LNCaP clone FGC (cell line): ENCODE measurements around the gene TTC9.
"Not testable (repeated sequence)": the region's sequence is repeated elsewhere in the genome, so short reads cannot be mapped to it uniquely, and the experiment has no call there.

Source experiments
- DNase-seq: peaks from one replicate; pipeline ENCODE4 v3.0.0-alpha.2; 2011; ENCODE audit warnings: low read depth
- H3K4me3 ChIP-seq: 2 replicates; pipeline ENCODE4 v1.5.1; 2011; ENCODE audit warnings: mild to moderate bottlenecking, low read depth, low read length, control low read depth
- TF ChIP-seq, protein P1 (sequence below): IDR thresholded peaks from 2 replicates; pipeline ENCODE4 v1.5.1; 2012; ENCODE audit warnings: mild to moderate bottlenecking; ENCODE audit not compliant: control insufficient read depth, insufficient read depth; ENCODE audit errors: extremely low read depth

The TTC9 gene

DNA sequence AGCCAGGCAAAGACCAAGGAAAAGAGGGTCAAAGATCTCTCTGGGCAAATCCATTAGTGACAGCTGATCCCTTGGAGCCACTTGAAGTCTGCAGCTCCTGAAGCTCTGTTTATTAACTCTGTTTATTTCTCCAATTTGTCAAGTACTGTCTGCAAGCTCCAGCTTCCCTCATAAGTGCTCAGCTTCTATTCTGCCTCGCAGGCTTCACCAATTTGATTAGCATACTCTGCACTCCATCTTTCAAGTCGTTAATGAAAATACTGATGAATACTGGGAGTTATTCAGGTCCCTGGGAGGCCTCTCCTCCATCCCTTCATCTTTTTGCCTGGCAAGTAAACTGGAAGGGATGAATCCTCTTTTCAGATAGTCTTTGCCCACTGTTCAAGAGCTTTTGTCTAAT is 54.3 kb downstream of the TTC9 start:
- DNase-seq, result no peak
- no peak overlapping the region for H3K4me3 ChIP-seq
- TF ChIP-seq, protein P1, sequence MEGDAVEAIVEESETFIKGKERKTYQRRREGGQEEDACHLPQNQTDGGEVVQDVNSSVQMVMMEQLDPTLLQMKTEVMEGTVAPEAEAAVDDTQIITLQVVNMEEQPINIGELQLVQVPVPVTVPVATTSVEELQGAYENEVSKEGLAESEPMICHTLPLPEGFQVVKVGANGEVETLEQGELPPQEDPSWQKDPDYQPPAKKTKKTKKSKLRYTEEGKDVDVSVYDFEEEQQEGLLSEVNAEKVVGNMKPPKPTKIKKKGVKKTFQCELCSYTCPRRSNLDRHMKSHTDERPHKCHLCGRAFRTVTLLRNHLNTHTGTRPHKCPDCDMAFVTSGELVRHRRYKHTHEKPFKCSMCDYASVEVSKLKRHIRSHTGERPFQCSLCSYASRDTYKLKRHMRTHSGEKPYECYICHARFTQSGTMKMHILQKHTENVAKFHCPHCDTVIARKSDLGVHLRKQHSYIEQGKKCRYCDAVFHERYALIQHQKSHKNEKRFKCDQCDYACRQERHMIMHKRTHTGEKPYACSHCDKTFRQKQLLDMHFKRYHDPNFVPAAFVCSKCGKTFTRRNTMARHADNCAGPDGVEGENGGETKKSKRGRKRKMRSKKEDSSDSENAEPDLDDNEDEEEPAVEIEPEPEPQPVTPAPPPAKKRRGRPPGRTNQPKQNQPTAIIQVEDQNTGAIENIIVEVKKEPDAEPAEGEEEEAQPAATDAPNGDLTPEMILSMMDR, result no peak

DNA sequence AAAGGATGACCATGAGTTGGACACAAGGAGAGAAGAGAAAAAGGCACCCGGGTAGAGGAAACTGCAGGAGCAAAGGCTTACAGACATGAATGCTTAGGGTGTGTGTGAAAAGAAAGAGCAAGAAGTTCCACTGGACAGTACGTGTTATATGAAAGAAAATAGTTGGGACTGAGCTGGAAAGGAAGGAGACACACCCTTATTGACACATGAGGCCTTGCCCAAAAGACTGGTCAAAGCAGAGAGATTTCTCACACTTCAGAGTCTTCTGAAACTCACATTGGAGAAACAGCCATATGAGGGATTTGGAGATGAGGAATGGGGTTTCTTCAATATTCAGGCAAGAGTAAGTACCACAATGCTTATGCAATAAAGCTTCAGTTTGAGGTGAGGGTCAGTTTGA is 56.0 kb downstream of the TTC9 start:
- TF ChIP-seq, protein P1, result no peak

GRCh38 chr14:70698288-70698687 is 56.6 kb downstream of the TTC9 start:
- no peak for DNase-seq
- TF ChIP-seq, protein P1, result no peak
- no peak overlapping the region for H3K4me3 ChIP-seq

More for the DNA sequence above, 56.0 kb downstream of the TTC9 start:
- no peak overlapping the region for H3K4me3 ChIP-seq
- no peak for DNase-seq

DNA sequence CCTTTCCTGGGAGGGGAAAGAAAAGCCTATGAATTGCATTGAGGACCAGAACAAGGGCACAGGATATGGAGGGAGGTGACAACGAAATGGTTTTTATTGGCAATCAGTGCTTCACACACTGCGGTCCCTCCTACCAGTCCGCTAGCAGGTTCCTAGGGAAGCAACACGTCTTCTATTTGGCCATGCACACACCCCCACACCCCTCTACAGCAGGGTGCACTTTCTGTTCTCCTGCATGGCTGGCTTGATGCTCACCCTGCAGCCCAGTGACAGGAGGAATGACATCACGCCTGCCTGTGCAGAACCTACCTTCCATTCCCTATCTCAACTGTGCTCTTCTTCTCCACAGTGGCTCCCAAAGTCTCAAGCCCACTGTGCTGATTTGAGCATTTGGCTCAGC is 57.9 kb downstream of the TTC9 start:
- DNase-seq, result no peak
- TF ChIP-seq, protein P1, result no peak
- H3K4me3 ChIP-seq, result no peak overlapping the region

GRCh38 chr14:70700955-70701585 is 59.4 kb downstream of the TTC9 start:
- H3K4me3 ChIP-seq, result no peak overlapping the region
- TF ChIP-seq, protein P1, result no peak
- no peak for DNase-seq

- no peak overlapping the region for H3K4me3 ChIP-seq
- TF ChIP-seq, protein P1, result no peak
- DNase-seq, result no peak
Observed at GRCh38 chr14:70701610-70702009, 59.9 kb downstream of the TTC9 start.

DNA sequence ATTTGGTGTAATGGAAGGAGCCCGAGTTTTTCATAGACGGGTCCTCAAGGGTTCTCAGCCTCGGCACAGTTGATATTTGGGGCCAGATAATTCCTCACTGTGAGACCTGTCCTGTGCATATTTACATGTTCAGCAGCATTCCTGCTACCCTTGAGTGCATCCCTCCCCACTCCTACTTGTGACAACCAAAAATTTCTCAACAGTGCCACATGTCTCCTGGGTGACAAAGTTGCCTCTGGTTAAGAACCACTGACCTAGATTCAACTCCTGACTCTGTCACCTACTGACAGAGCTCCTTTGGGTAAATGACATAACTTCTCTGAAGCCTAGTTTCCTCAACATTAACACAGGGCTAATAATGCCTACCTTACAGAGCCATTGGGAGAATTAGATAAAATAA is 60.4 kb downstream of the TTC9 start:
- H3K4me3 ChIP-seq, result no peak overlapping the region
- DNase-seq, result no peak
- TF ChIP-seq, protein P1, result no peak

DNA sequence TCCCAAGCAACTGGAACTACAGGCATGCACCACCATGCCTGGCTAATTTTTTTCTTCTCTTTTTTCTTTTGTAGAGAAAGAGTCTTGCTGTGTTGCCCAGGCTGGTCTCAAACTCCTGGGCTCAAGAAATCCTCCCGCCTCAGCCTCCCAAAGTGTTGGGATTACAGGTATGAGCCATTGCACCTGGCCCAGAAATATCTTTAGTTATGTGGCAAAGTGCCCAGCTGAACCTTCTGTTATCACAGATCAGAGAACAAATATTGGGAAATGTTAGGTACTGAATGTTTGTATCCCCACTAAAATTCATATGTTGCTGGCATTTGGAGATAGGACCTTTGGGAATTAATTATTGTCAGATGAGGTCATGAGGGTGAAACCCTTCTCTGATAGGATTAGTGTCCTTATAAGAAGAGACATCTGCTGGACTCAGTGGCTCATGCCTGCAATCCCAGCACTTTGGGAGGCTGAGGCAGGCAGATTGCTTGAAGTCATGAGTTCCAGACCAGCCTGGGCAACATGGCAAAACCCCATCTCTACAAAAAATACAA is 62.0 kb downstream of the TTC9 start:
- DNase-seq, H3K4me3 ChIP-seq: not testable (repeated sequence)
